Ishikawa (cell line): ENCODE results near the gene TBC1D21.

Experiments used
- CEBPB ChIP-seq: IDR thresholded peaks from 2 replicates; pipeline ENCODE4 v1.6.1; 2012
- CREB1 ChIP-seq: IDR thresholded peaks from 2 replicates; pipeline ENCODE4 v1.6.1; 2012; ENCODE audit warnings: low read depth
- EGR1 ChIP-seq: IDR thresholded peaks from 2 replicates; pipeline ENCODE4 v1.6.1; 2012
- EP300 ChIP-seq: IDR thresholded peaks from 2 replicates; pipeline ENCODE4 v1.6.1; 2012; ENCODE audit warnings: borderline replicate concordance
- FOXM1 ChIP-seq: IDR thresholded peaks from 2 replicates; pipeline ENCODE4 v1.6.1; 2012; ENCODE audit warnings: low read depth, borderline replicate concordance
- NFIC ChIP-seq: IDR thresholded peaks from 2 replicates; pipeline ENCODE4 v1.6.1; 2012
- RAD21 ChIP-seq: IDR thresholded peaks from 2 replicates; pipeline ENCODE4 v1.6.1; 2012; ENCODE audit warnings: low read depth
- REST ChIP-seq: IDR thresholded peaks from 2 replicates; pipeline ENCODE4 v1.6.1; 2012; ENCODE audit warnings: low read depth, mild to moderate bottlenecking
- TAF1 ChIP-seq: IDR thresholded peaks from 2 replicates; pipeline ENCODE4 v1.6.1; 2012; ENCODE audit warnings: low read depth, mild to moderate bottlenecking
- TCF12 ChIP-seq: IDR thresholded peaks from 2 replicates; pipeline ENCODE4 v1.6.1; 2012; ENCODE audit warnings: low read depth
- TEAD4 ChIP-seq: IDR thresholded peaks from 2 replicates; pipeline ENCODE4 v1.6.1; 2012
- YY1 ChIP-seq: IDR thresholded peaks from 2 replicates; pipeline ENCODE4 v1.6.1; 2012; ENCODE audit warnings: low read depth
- ZBTB7A ChIP-seq: IDR thresholded peaks from 2 replicates; pipeline ENCODE4 v1.6.1; 2012; ENCODE audit warnings: low read depth
- TF ChIP-seq, protein P1 (sequence below): IDR thresholded peaks from 2 replicates; pipeline ENCODE4 v1.6.1; 2012
- TF ChIP-seq, protein P2 (sequence below): IDR thresholded peaks from 2 replicates; pipeline ENCODE4 v1.6.1; 2012

The TBC1D21 gene

DNA sequence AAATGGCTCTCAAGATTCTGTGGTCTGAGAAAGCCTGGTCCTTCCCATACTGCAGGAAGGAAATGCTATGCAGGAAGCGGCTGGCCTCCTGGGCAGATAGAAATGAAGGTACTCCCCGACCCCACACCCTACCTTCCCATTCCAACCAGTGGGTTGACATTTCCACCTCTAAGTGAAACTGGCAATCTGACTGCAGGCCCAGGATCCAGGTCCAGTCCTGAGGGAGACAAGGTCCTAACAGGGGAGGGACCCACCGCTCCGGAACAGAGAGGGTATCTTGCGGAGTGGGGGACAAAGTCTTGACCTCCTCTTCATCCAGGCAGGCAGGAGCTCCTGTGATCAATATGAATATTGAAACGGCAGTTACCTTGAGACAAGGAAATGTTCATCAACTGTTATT lies 46.3 kb downstream of the TBC1D21 start:
- TF ChIP-seq TEAD4 (no peak), ZBTB7A (no peak), EP300 (no peak)
- TF ChIP-seq, protein P1, sequence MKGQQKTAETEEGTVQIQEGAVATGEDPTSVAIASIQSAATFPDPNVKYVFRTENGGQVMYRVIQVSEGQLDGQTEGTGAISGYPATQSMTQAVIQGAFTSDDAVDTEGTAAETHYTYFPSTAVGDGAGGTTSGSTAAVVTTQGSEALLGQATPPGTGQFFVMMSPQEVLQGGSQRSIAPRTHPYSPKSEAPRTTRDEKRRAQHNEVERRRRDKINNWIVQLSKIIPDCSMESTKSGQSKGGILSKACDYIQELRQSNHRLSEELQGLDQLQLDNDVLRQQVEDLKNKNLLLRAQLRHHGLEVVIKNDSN = no peak

DNA sequence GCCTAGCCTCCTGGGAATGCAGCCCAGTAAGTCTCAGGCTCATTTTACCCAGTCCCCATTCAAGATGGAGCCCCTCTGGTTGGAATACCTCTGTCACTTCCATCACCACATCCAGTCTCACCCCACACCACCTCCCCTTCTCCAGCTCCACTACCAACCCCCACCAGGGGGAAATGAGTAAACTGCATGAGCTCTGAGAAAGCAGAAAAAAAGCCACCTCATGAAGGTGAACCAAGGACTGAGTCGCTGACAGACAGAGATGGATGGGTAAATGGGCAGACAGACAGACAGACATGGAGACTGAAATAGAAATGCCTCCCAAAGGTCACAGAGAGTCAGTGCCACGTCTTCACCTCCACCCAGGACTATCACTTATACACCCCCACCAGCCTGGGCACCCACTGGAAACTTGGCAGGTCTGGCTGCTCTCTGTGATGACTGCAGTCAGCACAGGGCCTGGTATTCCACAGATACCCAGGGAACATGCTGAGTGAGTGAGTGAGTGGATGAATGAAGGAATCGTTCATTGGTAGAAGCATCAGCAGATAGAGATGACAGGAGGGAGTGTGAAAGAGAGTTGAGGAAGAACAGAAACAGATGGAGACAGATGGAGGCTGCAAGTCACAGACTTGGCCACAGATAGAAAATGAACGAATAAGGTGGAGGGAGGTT lies 48.0 kb downstream of the TBC1D21 start:
- no peak for TF ChIP-seq TCF12
- TF ChIP-seq, protein P1 = no peak
- no peak for TF ChIP-seq TEAD4
- TF ChIP-seq EP300 = no peak
- TF ChIP-seq NFIC = no peak

DNA sequence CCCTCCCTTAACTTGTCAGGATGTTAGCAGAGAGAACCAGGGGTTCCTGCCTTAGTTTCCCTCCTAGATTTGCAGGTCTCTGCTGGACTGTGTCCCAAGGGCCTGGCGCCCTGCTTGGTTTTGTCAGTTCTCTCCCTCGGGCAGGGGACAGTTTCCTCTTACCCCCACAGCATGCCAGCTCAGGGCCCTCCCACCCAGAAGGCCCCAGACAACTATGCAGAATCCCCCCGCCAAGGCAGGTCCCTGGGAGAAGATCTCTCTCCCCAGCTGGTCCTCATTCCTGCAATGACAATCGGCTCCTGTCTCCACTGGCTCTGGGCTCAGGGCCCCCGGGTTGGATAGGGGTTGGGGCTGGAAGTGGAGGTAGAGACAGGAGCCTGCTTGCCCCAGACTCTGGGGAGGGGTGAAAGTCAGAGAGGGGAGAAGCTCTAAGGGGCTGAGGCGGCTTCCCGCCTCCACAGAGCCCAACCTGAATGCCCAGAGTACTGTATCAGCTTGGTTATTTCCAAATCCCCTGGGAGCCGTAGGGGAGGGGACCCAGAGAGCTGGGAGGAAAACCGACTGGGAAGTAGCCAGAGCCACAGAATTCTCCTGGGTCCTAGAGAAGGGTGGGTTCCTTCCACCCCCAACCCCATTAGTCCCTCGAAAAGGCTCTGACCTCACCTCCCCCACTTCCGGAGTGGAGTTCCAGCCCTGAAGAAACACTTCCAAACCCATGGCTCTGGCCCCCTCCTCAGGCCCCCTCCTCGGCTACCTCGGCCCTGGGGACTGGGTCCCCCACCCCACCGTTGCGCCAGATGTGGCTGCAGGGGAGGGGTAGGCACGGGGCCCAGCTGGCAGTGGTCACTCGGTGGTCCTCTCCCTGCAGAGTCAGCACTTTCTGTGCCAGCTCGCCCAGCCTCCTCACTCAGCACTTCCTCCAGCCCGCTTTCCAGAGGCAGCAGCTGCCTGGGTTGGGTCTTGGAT lies 49.1 kb downstream of the TBC1D21 start:
- TF ChIP-seq NFIC = no peak
- TF ChIP-seq REST = no peak
- no peak for TF ChIP-seq FOXM1
- TF ChIP-seq ZBTB7A = no peak
- TF ChIP-seq, protein P2, sequence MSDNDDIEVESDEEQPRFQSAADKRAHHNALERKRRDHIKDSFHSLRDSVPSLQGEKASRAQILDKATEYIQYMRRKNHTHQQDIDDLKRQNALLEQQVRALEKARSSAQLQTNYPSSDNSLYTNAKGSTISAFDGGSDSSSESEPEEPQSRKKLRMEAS = no peak
- TF ChIP-seq TAF1 = no peak
- TF ChIP-seq, protein P1 = no peak
- no peak for TF ChIP-seq TEAD4
- TF ChIP-seq YY1 = no peak
- no peak for TF ChIP-seq EP300

GRCh38 chr15:73923156-73923487 lies 49.8 kb downstream of the TBC1D21 start:
- no peak for TF ChIP-seq RAD21
- no peak for TF ChIP-seq EP300
- no peak for TF ChIP-seq CREB1
- TF ChIP-seq NFIC = no peak
- no peak for TF ChIP-seq ZBTB7A
- no peak for TF ChIP-seq TCF12
- TF ChIP-seq CEBPB = no peak
- no peak for TF ChIP-seq FOXM1
- no peak for TF ChIP-seq YY1
- TF ChIP-seq, protein P2 = no peak
- TF ChIP-seq, protein P1 = no peak
- no peak for TF ChIP-seq REST
- no peak for TF ChIP-seq TAF1
- no peak for TF ChIP-seq TEAD4
- TF ChIP-seq EGR1 = no peak

- TF ChIP-seq, protein P2 = no peak
- no peak for TF ChIP-seq TCF12
- TF ChIP-seq REST = no peak
- no peak for TF ChIP-seq TAF1
- TF ChIP-seq CEBPB = no peak
- no peak for TF ChIP-seq TEAD4
- no peak for TF ChIP-seq EGR1
- TF ChIP-seq, protein P1 = no peak
- no peak for TF ChIP-seq RAD21
- TF ChIP-seq ZBTB7A = no peak
- TF ChIP-seq FOXM1 = no peak
- no peak for TF ChIP-seq CREB1
Observed at GRCh38 chr15:73923488-73924164, 50.3 kb downstream of the TBC1D21 start.
